IMR-90 (cell line): ENCODE data around the gene GPLD1. TPM values are rescaled to one million over a fixed set of nuclear protein-coding genes. Genes with fewer than 3 reads are reported as not detected.

Experiments
- ATAC-seq: fragments of 200-7000 bp; cut with Tn5 transposase; 2 replicates; pipeline ENCODE4 v1.9.1; 2020; ENCODE audit warnings: low read depth, mild to moderate bottlenecking, moderate library complexity
- BruUV-seq: library from RNA; stranded (reverse); fragments of 400-500 nt; replicated peaks from 2 replicates; lab custom pipeline; 2021; lab: Mats Ljungman, UMichigan
- CTCF ChIA-PET: fragments of 300-600 bp; formaldehyde crosslinking; extraction: SDS; loops from one replicate; lab custom pipeline; 2021; ENCODE audit warnings: antibody characterized with exemption; lab: Yijun Ruan, JAX
- POLR2A ChIA-PET: fragments of 300-600 bp; sonication (Branson Sonifier 250); formaldehyde crosslinking; loops from one replicate; lab custom pipeline; 2022; ENCODE audit warnings: antibody characterized with exemption; ENCODE audit not compliant: unreplicated experiment; lab: Charles Lee
- DNase-seq: peaks from one replicate; pipeline ENCODE4 v3.0.0; 2013
- H2AFZ ChIP-seq: replicated peaks from 2 replicates; pipeline ENCODE3; 2013; ENCODE audit warnings: low read length, mild to moderate bottlenecking; ENCODE audit not compliant: poor library complexity
- H2AK5ac ChIP-seq: 2 replicates; pipeline ENCODE4 v1.6.1; 2013; ENCODE audit warnings: low read depth, low read length, inconsistent platforms
- H2AK9ac ChIP-seq: replicated peaks from 2 replicates; pipeline ENCODE3; 2013; ENCODE audit warnings: mild to moderate bottlenecking, low read depth, low read length, moderate library complexity; ENCODE audit not compliant: poor library complexity
- H2BK120ac ChIP-seq: 2 replicates; pipeline ENCODE4 v1.6.1; 2013; ENCODE audit warnings: low read depth, low read length, inconsistent platforms
- H2BK15ac ChIP-seq: 3 replicates; pipeline ENCODE4 v1.6.1; 2013; ENCODE audit warnings: low read depth, low read length, inconsistent platforms
- H2BK20ac ChIP-seq: 2 replicates; pipeline ENCODE4 v1.6.1; 2013; ENCODE audit warnings: low read depth, mild to moderate bottlenecking, inconsistent platforms, low read length, moderate library complexity
- H2BK5ac ChIP-seq: 2 replicates; pipeline ENCODE4 v1.6.1; 2013; ENCODE audit warnings: mild to moderate bottlenecking, low read depth, low read length, inconsistent platforms; ENCODE audit not compliant: poor library complexity, severe bottlenecking
- H3K14ac ChIP-seq: replicated peaks from 2 replicates; pipeline ENCODE4 v1.6.1; 2013; ENCODE audit warnings: low read depth, low read length, inconsistent platforms
- H3K18ac ChIP-seq: 2 replicates; pipeline ENCODE4 v1.6.1; 2013; ENCODE audit warnings: low read depth, low read length, control low read depth
- H3K23ac ChIP-seq: 2 replicates; pipeline ENCODE4 v1.6.1; 2013; ENCODE audit warnings: low read depth, low read length, inconsistent platforms
- H3K27ac ChIP-seq: 2 replicates; pipeline ENCODE4 v1.5.1; 2013; ENCODE audit warnings: mild to moderate bottlenecking, control low read depth, low read length; ENCODE audit not compliant: insufficient read depth
- H3K27me3 ChIP-seq: 2 replicates; pipeline ENCODE4 v1.6.1; 2013; ENCODE audit warnings: low read length; ENCODE audit not compliant: control insufficient read depth, insufficient read depth
- H3K36me3 ChIP-seq: 2 replicates; pipeline ENCODE4 v1.6.1; 2013; ENCODE audit warnings: low read length, mixed read lengths; ENCODE audit not compliant: control insufficient read depth, insufficient read depth
- H3K4ac ChIP-seq: 2 replicates; pipeline ENCODE4 v1.6.1; 2013; ENCODE audit warnings: low read depth, low read length, inconsistent platforms
- H3K4me1 ChIP-seq: 2 replicates; pipeline ENCODE4 v1.6.1; 2013; ENCODE audit warnings: low read length, mixed read lengths; ENCODE audit not compliant: control insufficient read depth, insufficient read depth
- H3K4me2 ChIP-seq: 2 replicates; pipeline ENCODE4 v1.6.1; 2013; ENCODE audit warnings: low read depth, mild to moderate bottlenecking, control low read depth, low read length, moderate library complexity
- H3K4me3 ChIP-seq: 2 replicates; pipeline ENCODE4 v1.5.1; 2013; ENCODE audit warnings: low read depth, mild to moderate bottlenecking, control low read depth, low read length, moderate library complexity; ENCODE audit not compliant: insufficient read depth
- H3K56ac ChIP-seq: 2 replicates; pipeline ENCODE4 v1.6.1; 2013; ENCODE audit warnings: low read length, inconsistent platforms; ENCODE audit not compliant: insufficient read depth; ENCODE audit errors: extremely low read depth
- H3K79me1 ChIP-seq, 2 experiments: 2 replicates each; pipeline ENCODE4 v1.6.1; 2013; ENCODE audit warnings: low read length in 2 of 2, inconsistent platforms in 1 of 2, low read depth in 1 of 2
- H3K9ac ChIP-seq: 2 replicates; pipeline ENCODE4 v1.6.1; 2013; ENCODE audit warnings: low read depth, low read length, control low read depth
- H3K9me1 ChIP-seq: 2 replicates; pipeline ENCODE4 v1.6.1; 2013; ENCODE audit warnings: low read length, inconsistent platforms; ENCODE audit not compliant: insufficient read depth
- H3K9me3 ChIP-seq: 2 replicates; pipeline ENCODE4 v1.6.1; 2013; ENCODE audit warnings: low read length; ENCODE audit not compliant: control insufficient read depth, insufficient read depth
- H4K20me1 ChIP-seq: 2 replicates; pipeline ENCODE4 v1.6.1; 2013; ENCODE audit warnings: low read length, inconsistent platforms; ENCODE audit not compliant: insufficient read depth
- H4K5ac ChIP-seq: 2 replicates; pipeline ENCODE4 v1.6.1; 2013; ENCODE audit warnings: mild to moderate bottlenecking, low read depth, low read length, control low read depth
- H4K8ac ChIP-seq, 2 experiments: 2 replicates each; pipeline ENCODE4 v1.6.1; 2013; ENCODE audit warnings: low read depth in 2 of 2, low read length in 2 of 2, control low read depth in 1 of 2, inconsistent platforms in 1 of 2
- H4K91ac ChIP-seq: 2 replicates; pipeline ENCODE4 v1.6.1; 2013; ENCODE audit warnings: low read depth, low read length, inconsistent platforms; ENCODE audit not compliant: insufficient read depth
- BHLHE40 ChIP-seq: fragments of 150-350 bp; IDR thresholded peaks from 2 replicates; pipeline ENCODE4 v1.6.1; 2016; ENCODE audit warnings: mild to moderate bottlenecking, low read depth, low read length
- CEBPB ChIP-seq: IDR thresholded peaks from 2 replicates; pipeline ENCODE4 v1.6.1; 2012; ENCODE audit warnings: low read depth, low read length, improper control_type of control experiment
- CHD1 ChIP-seq: IDR thresholded peaks from 2 replicates; pipeline ENCODE4 v1.6.1; 2012; ENCODE audit warnings: low read depth, low read length, improper control_type of control experiment
- CTCF ChIP-seq: conservative IDR thresholded peaks from 2 replicates; pipeline ENCODE4 v1.5.1; 2012; ENCODE audit warnings: mild to moderate bottlenecking, low read depth, low read length, improper control_type of control experiment
- ELK1 ChIP-seq: fragments of 150-350 bp; IDR thresholded peaks from 2 replicates; pipeline ENCODE4 v1.6.1; 2016; ENCODE audit warnings: low read depth, mild to moderate bottlenecking, low read length, moderate library complexity, borderline replicate concordance
- FOS ChIP-seq: fragments of 150-350 bp; IDR thresholded peaks from 2 replicates; pipeline ENCODE4 v1.6.1; 2016; ENCODE audit warnings: low read depth, low read length
- MAFK ChIP-seq: IDR thresholded peaks from 2 replicates; pipeline ENCODE4 v1.6.1; 2012; ENCODE audit warnings: low read depth, low read length, improper control_type of control experiment
- MAZ ChIP-seq: IDR thresholded peaks from 2 replicates; pipeline ENCODE4 v1.6.1; 2012; ENCODE audit warnings: low read depth, mild to moderate bottlenecking, low read length, improper control_type of control experiment, moderate library complexity, borderline replicate concordance
- MXI1 ChIP-seq: IDR thresholded peaks from 2 replicates; pipeline ENCODE4 v1.6.1; 2012; ENCODE audit warnings: low read depth, mild to moderate bottlenecking, low read length, moderate library complexity, borderline replicate concordance
- NFE2L2 ChIP-seq: fragments of 150-350 bp; IDR thresholded peaks from 2 replicates; pipeline ENCODE4 v1.6.1; 2016; ENCODE audit warnings: low read depth, mild to moderate bottlenecking, low read length
- POLR2A ChIP-seq: IDR thresholded peaks from 2 replicates; pipeline ENCODE4 v1.6.1; 2012; ENCODE audit warnings: mild to moderate bottlenecking, low read depth, low read length
- RAD21 ChIP-seq: IDR thresholded peaks from 2 replicates; pipeline ENCODE4 v1.6.1; 2012; ENCODE audit warnings: low read length, improper control_type of control experiment
- RCOR1 ChIP-seq: IDR thresholded peaks from 2 replicates; pipeline ENCODE4 v1.6.1; 2012; ENCODE audit warnings: mild to moderate bottlenecking, low read length, improper control_type of control experiment; ENCODE audit not compliant: insufficient replicate concordance
- RFX5 ChIP-seq: IDR thresholded peaks from 2 replicates; pipeline ENCODE4 v1.8.0; 2012; ENCODE audit warnings: low read depth, mild to moderate bottlenecking, low read length, moderate library complexity
- SMC3 ChIP-seq: fragments of 150-350 bp; IDR thresholded peaks from 2 replicates; pipeline ENCODE4 v1.6.1; 2016; ENCODE audit warnings: low read depth, mild to moderate bottlenecking, antibody characterized with exemption, low read length, moderate library complexity
- USF2 ChIP-seq: fragments of 150-350 bp; IDR thresholded peaks from 2 replicates; pipeline ENCODE4 v1.6.1; 2017; ENCODE audit warnings: mild to moderate bottlenecking, antibody characterized with exemption, low read length, low read depth
- WGBS, 2 experiments: methylation state at CpG; one replicate each; pipeline versions ENCODE4 v1.1.5 to v1.1.7; 2013; ENCODE audit warnings: missing lambda C conversion rate in 2 of 2; ENCODE audit not compliant: insufficient read length in 1 of 2; ENCODE audit errors: extremely low coverage in 2 of 2; 5-methylcytosine and 5-hydroxymethylcytosine counted together
- dilution Hi-C: fragments of 300-500 bp; cut with HindIII; formaldehyde crosslinking; loops from one replicate; pipeline ENCODE4 v1.14.3; 2018; ENCODE audit warnings: low sequenced_read_pairs; ENCODE audit not compliant: unreplicated experiment
- in situ Hi-C: fragments of 300-500 bp; cut with MboI; formaldehyde crosslinking; loops from 3 replicates; pipeline ENCODE4 v1.14.3; 2019; ENCODE audit warnings: low sequenced_read_pairs, inconsistent platforms, mixed read lengths
- intact Hi-C: fragments of 100-400 bp; cut with micrococcal nuclease; formaldehyde crosslinking; loops from 2 replicates; pipeline ENCODE4 v1.10.0; 2022
- polyA plus RNA-seq, 3 experiments: library from polyadenylated mRNA; depleted of rRNA; stranded (reverse); fragments of >200 nt; gene quantifications; 2 replicates each; pipeline ENCODE4 v1.2.3, GENCODE V29; 2012; ENCODE audit warnings: low replicate concordance in 1 of 3
- total RNA-seq: library from RNA; depleted of rRNA; stranded (reverse); fragments of >200 nt; gene quantifications from 2 replicates; pipeline ENCODE4 v1.2.3, GENCODE V29; 2012

GPLD1 gene
- total and polyA plus RNA-seq, 2 of the 4 experiments (the other 2 are of a cell fraction), result 0.05 to 0.18 TPM

- Histone ChIP-seq H3K79me1 (no peaks in the 10 kb centered on the region), H3K23ac (no peak overlapping the region), H3K27ac (no peak overlapping the region), H3K27me3 (no peaks in the 10 kb centered on the region), H3K56ac (no peak overlapping the region), H3K4ac (no peak overlapping the region), H3K4me1 (no peaks in the 10 kb centered on the region), H4K20me1 (no peaks in the 10 kb centered on the region), H2AK5ac (no peak overlapping the region), H3K36me3 (no peaks in the 10 kb centered on the region), H3K9me3 (no peaks in the 10 kb centered on the region), H2AK9ac (peak overlapping the region; percentile 28), H2BK20ac (no peak overlapping the region), H4K5ac (no peak overlapping the region), H3K4me3 (no peak overlapping the region), H3K9ac (no peak overlapping the region), H4K91ac (no peak overlapping the region), H3K4me2 (no peak overlapping the region), H3K18ac (no peak overlapping the region), H3K9me1 (no peaks in the 10 kb centered on the region), H2AFZ (no peak overlapping the region), H2BK120ac (no peak overlapping the region), H4K8ac (no peak overlapping the region), H3K14ac (no peak overlapping the region), H2BK15ac (no peak overlapping the region), H2BK5ac (no peak overlapping the region)
- DNase-seq (no peak), ATAC-seq (no peak)
- in situ Hi-C loops, result no loop called here
- no peak for TF ChIP-seq NFE2L2
- TF ChIP-seq RFX5, result no peak
- TF ChIP-seq RAD21, result no peak
- TF ChIP-seq MAFK, result no peak
- TF ChIP-seq RCOR1, result no peak
- TF ChIP-seq ELK1, result no peak
- TF ChIP-seq POLR2A, result no peak
- no peak for TF ChIP-seq FOS
- TF ChIP-seq CEBPB, result no peak
- no peak for TF ChIP-seq BHLHE40
- no peak for TF ChIP-seq SMC3
- no peak for TF ChIP-seq MAZ
- TF ChIP-seq USF2, result no peak
- TF ChIP-seq CTCF, result no peak
- TF ChIP-seq MXI1, result no peak
- no peak for TF ChIP-seq CHD1
- intact Hi-C loops, result no loop called here
- ChIA-PET CTCF (no interaction called here), POLR2A (no interaction called here)
- no CpG with 5 or more reads among the region's 4 CpGs for WGBS, 2 experiments
- no TSS peak for BruUV-seq
- dilution Hi-C loops, result no loop called here
These were observed 34.3 kb downstream of the GPLD1 start for GRCh38 chr6:24455061-24455460.
